GM12878 (cell line): ENCODE results near the gene PPIF. TPM values are rescaled to one million over a fixed set of nuclear protein-coding genes. Genes with fewer than 3 reads are reported as not detected.

Source experiments
- BHLHE40 ChIP-seq, 2 experiments: fragments of 450-650 bp in 1 of 2; IDR thresholded peaks; 2 replicates each; pipeline ENCODE4 v1.6.1; 2011 to 2017; ENCODE audit warnings: low read depth in 2 of 2, borderline replicate concordance in 1 of 2, improper control_type of control experiment in 1 of 2, low read length in 1 of 2, mild to moderate bottlenecking in 1 of 2
- CBFB ChIP-seq: IDR thresholded peaks from 2 replicates; pipeline ENCODE4 v1.6.1; 2016; ENCODE audit warnings: antibody characterized with exemption, low read depth
- E2F8 ChIP-seq: fragments of 450-650 bp; IDR thresholded peaks from 2 replicates; pipeline ENCODE4 v1.6.1; 2018; ENCODE audit warnings: mild to moderate bottlenecking, low read depth, moderate library complexity; ENCODE audit not compliant: partially characterized antibody
- EGR1 ChIP-seq, 2 experiments: IDR thresholded peaks; 1 replicate in 1 of 2; 2 replicates in 1 of 2; pipeline ENCODE4 v1.6.1; 2011 to 2012; ENCODE audit warnings: low read depth in 2 of 2, low read length in 2 of 2, borderline replicate concordance in 1 of 2, mild to moderate bottlenecking in 1 of 2, moderate library complexity in 1 of 2
- ESRRA ChIP-seq: IDR thresholded peaks from 2 replicates; pipeline ENCODE4 v1.6.1; 2012; ENCODE audit warnings: mild to moderate bottlenecking, low read length, improper control_type of control experiment
- HCFC1 ChIP-seq: fragments of 150-350 bp; IDR thresholded peaks from 2 replicates; pipeline ENCODE4 v1.6.1; 2014; ENCODE audit warnings: low read length
- KLF5 ChIP-seq: fragments of 450-650 bp; IDR thresholded peaks from 2 replicates; pipeline ENCODE4 v1.6.1; 2014; ENCODE audit warnings: mild to moderate bottlenecking; ENCODE audit not compliant: partially characterized antibody
- LARP7 ChIP-seq: fragments of 450-650 bp; IDR thresholded peaks from 2 replicates; pipeline ENCODE4 v1.6.1; 2017; ENCODE audit warnings: mild to moderate bottlenecking
- MTA3 ChIP-seq: IDR thresholded peaks from 2 replicates; pipeline ENCODE4 v1.6.1; 2012; ENCODE audit warnings: low read length, inconsistent platforms, borderline replicate concordance
- NFYB ChIP-seq: IDR thresholded peaks from 2 replicates; pipeline ENCODE4 v1.6.1; 2011; ENCODE audit warnings: low read depth, mild to moderate bottlenecking, low read length, improper control_type of control experiment, moderate library complexity; ENCODE audit not compliant: insufficient read depth
- PAX5 ChIP-seq: IDR thresholded peaks from 2 replicates; pipeline ENCODE4 v1.6.1; 2011; ENCODE audit warnings: low read depth, low read length, borderline replicate concordance
- POLR2AphosphoS2 ChIP-seq: IDR thresholded peaks from 2 replicates; pipeline ENCODE4 v1.6.1; 2011; ENCODE audit warnings: low read depth, mild to moderate bottlenecking, low read length, improper control_type of control experiment, moderate library complexity
- RAD51 ChIP-seq: fragments of 450-650 bp; IDR thresholded peaks from 2 replicates; pipeline ENCODE4 v1.6.1; 2016; ENCODE audit warnings: moderate library complexity, mild to moderate bottlenecking, inconsistent platforms
- RELA ChIP-seq: fragments of 450-650 bp; IDR thresholded peaks from 2 replicates; pipeline ENCODE4 v1.8.0; 2014; ENCODE audit warnings: borderline replicate concordance; ENCODE audit not compliant: partially characterized antibody
- RFX5 ChIP-seq: IDR thresholded peaks from 2 replicates; pipeline ENCODE4 v1.6.1; 2011; ENCODE audit warnings: low read depth, low read length, improper control_type of control experiment
- SMARCA5 ChIP-seq: fragments of 450-650 bp; IDR thresholded peaks from 2 replicates; pipeline ENCODE4 v1.6.1; 2017; ENCODE audit warnings: mild to moderate bottlenecking
- SRF ChIP-seq, 2 experiments: IDR thresholded peaks; 2 replicates each; pipeline ENCODE4 v1.6.1; 2011; ENCODE audit warnings: low read depth in 2 of 2, low read length in 2 of 2, mild to moderate bottlenecking in 1 of 2, moderate library complexity in 1 of 2
- TCF3 ChIP-seq: IDR thresholded peaks from 2 replicates; pipeline ENCODE4 v1.6.1; 2012; ENCODE audit warnings: low read depth, mild to moderate bottlenecking, low read length, borderline replicate concordance; ENCODE audit not compliant: insufficient read depth
- WRNIP1 ChIP-seq: IDR thresholded peaks from 2 replicates; pipeline ENCODE4 v1.6.1; 2011; ENCODE audit warnings: low read depth, low read length, improper control_type of control experiment, borderline replicate concordance
- ZNF384 ChIP-seq: IDR thresholded peaks from 2 replicates; pipeline ENCODE4 v1.6.1; 2012; ENCODE audit warnings: low read depth, mild to moderate bottlenecking, low read length, improper control_type of control experiment, borderline replicate concordance
- ZSCAN29 ChIP-seq: fragments of 450-650 bp; IDR thresholded peaks from 2 replicates; pipeline ENCODE4 v1.6.1; 2017; ENCODE audit warnings: mild to moderate bottlenecking, moderate library complexity
- polyA plus RNA-seq, 11 experiments: library from polyadenylated mRNA; depleted of rRNA in 4 of 11; unstranded in 6 of 11; stranded (reverse) in 5 of 11; fragments of >200 nt; fragmentation: Nextera tagmentation in 4 of 11; fragmentation: Illumina TruSeq in 1 of 11; extraction: Ambion mirVana in 4 of 11; extraction: Trizol in 1 of 11; gene quantifications; 1 replicate in 1 of 11; 2 replicates in 10 of 11; pipeline versions ENCODE4 v1.2.1 to v1.2.3, GENCODE V29; 2011 to 2016; ENCODE audit warnings: inconsistent platforms in 2 of 11, missing spikeins in 2 of 11, low read depth in 1 of 11
- total RNA-seq, 4 experiments: library from RNA; depleted of rRNA in 3 of 4; stranded (reverse); fragments of >200 nt in 3 of 4; fragmentation: Illumina TruSeq in 1 of 4; extraction: Trizol in 1 of 4; gene quantifications; 2 replicates each; pipeline versions ENCODE4 v1.2.1 to v1.2.3, GENCODE V29; 2013 to 2021
- TF ChIP-seq, protein P1 (sequence below): fragments of 150-350 bp; IDR thresholded peaks from 2 replicates; pipeline ENCODE4 v1.6.1; 2014; ENCODE audit warnings: mild to moderate bottlenecking, low read depth, low read length
- TF ChIP-seq, protein P2 (sequence below): IDR thresholded peaks from 2 replicates; pipeline ENCODE4 v1.6.1; 2012; ENCODE audit warnings: mild to moderate bottlenecking, low read depth, low read length

The PPIF gene
- total and polyA plus RNA-seq, 10 of the 15 experiments (the other 5 are each of a cell fraction or from before 2014, with no cell fraction given), result 28.8 to 180 (median 128) TPM

DNA sequence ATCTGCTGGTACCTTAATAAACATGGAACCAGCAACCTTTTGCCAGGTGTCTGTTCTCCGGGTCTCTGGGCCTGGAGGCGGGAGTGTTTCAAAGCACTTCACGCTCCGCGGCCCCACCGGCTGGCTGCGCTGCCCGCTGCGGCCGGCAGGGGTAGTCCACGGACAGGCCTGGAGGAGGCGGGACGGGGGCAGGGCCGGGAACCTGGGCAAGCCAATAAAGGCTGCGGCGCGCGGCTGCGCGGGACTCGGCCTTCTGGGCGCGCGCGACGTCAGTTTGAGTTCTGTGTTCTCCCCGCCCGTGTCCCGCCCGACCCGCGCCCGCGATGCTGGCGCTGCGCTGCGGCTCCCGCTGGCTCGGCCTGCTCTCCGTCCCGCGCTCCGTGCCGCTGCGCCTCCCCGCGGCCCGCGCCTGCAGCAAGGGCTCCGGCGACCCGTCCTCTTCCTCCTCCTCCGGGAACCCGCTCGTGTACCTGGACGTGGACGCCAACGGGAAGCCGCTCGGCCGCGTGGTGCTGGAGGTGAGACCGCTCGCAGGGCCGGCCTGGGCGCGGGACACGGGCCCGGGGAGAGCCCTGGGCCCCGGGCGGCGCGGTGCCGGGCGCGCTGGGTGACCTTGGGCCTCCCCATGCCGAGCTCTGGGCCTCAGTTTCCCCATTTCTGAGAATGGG is at the start of gene PPIF (continued):
- 0 out of 2 replicates have a peak, but pooled peaks have one; percentile 10 for TF ChIP-seq RFX5
- TF ChIP-seq MTA3, result no peak
- 0 out of 4 replicates have a peak, but pooled peaks of 1 of the 2 experiments have one; percentile 27 for TF ChIP-seq SRF (IDR thresholded peaks at IDR 0.05; ENCODE audit: low read depth in 2 of 2, low read length in 2 of 2)
- no peak for TF ChIP-seq HCFC1
- TF ChIP-seq ZNF384, result no peak
- peak; percentile 76 for TF ChIP-seq TCF3
- TF ChIP-seq ESRRA, result no peak
- TF ChIP-seq BHLHE40 (IDR thresholded peaks at IDR 0.05; ENCODE audit: borderline replicate concordance in 1 of 2, low read depth in 2 of 2, low read length in 1 of 2), result peak in 1 of 2 experiments; percentile 37; a peak in 1 of 4 replicates
- TF ChIP-seq NFYB, result peak; percentile 47; the same call in 1 of the 2 replicates
- TF ChIP-seq E2F8, result no peak
- no peak for TF ChIP-seq CBFB
- TF ChIP-seq LARP7, result peak; percentile 98
- peak; percentile 20 for TF ChIP-seq KLF5
- TF ChIP-seq, protein P1, sequence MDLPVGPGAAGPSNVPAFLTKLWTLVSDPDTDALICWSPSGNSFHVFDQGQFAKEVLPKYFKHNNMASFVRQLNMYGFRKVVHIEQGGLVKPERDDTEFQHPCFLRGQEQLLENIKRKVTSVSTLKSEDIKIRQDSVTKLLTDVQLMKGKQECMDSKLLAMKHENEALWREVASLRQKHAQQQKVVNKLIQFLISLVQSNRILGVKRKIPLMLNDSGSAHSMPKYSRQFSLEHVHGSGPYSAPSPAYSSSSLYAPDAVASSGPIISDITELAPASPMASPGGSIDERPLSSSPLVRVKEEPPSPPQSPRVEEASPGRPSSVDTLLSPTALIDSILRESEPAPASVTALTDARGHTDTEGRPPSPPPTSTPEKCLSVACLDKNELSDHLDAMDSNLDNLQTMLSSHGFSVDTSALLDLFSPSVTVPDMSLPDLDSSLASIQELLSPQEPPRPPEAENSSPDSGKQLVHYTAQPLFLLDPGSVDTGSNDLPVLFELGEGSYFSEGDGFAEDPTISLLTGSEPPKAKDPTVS, result peak; percentile 54; the same call in 1 of the 2 replicates
- no peak for TF ChIP-seq ZSCAN29
- TF ChIP-seq, protein P2, sequence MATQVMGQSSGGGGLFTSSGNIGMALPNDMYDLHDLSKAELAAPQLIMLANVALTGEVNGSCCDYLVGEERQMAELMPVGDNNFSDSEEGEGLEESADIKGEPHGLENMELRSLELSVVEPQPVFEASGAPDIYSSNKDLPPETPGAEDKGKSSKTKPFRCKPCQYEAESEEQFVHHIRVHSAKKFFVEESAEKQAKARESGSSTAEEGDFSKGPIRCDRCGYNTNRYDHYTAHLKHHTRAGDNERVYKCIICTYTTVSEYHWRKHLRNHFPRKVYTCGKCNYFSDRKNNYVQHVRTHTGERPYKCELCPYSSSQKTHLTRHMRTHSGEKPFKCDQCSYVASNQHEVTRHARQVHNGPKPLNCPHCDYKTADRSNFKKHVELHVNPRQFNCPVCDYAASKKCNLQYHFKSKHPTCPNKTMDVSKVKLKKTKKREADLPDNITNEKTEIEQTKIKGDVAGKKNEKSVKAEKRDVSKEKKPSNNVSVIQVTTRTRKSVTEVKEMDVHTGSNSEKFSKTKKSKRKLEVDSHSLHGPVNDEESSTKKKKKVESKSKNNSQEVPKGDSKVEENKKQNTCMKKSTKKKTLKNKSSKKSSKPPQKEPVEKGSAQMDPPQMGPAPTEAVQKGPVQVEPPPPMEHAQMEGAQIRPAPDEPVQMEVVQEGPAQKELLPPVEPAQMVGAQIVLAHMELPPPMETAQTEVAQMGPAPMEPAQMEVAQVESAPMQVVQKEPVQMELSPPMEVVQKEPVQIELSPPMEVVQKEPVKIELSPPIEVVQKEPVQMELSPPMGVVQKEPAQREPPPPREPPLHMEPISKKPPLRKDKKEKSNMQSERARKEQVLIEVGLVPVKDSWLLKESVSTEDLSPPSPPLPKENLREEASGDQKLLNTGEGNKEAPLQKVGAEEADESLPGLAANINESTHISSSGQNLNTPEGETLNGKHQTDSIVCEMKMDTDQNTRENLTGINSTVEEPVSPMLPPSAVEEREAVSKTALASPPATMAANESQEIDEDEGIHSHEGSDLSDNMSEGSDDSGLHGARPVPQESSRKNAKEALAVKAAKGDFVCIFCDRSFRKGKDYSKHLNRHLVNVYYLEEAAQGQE, result 0 out of 2 replicates have a peak, but pooled peaks have one; percentile 34
- no peak for TF ChIP-seq RAD51
- TF ChIP-seq RELA, result peak; percentile 17
- no peak for TF ChIP-seq WRNIP1
- peak; percentile 95 for TF ChIP-seq PAX5
- TF ChIP-seq EGR1 (IDR thresholded peaks at IDR 0.05; ENCODE audit: borderline replicate concordance in 1 of 2, low read depth in 2 of 2, low read length in 2 of 2), result peak in 1 of 2 experiments; percentile 11; a peak in 1 of 3 replicates
- TF ChIP-seq POLR2AphosphoS2, result no peak; the same call in 1 of the 2 replicates
- TF ChIP-seq SMARCA5, result peak; percentile 58; the same call in 1 of the 2 replicates
